IMR-90 (cell line): ENCODE data around the gene PSME2. TPM values are rescaled to one million over a fixed set of nuclear protein-coding genes. Genes with fewer than 3 reads are reported as not detected.

Experiments used
- ATAC-seq: fragments of 200-7000 bp; cut with Tn5 transposase; 2 replicates; pipeline ENCODE4 v1.9.1; 2020; ENCODE audit warnings: low read depth, mild to moderate bottlenecking, moderate library complexity
- BruUV-seq: library from RNA; stranded (reverse); fragments of 400-500 nt; replicated peaks from 2 replicates; lab custom pipeline; 2021; lab: Mats Ljungman, UMichigan
- CTCF ChIA-PET: fragments of 300-600 bp; formaldehyde crosslinking; extraction: SDS; loops from one replicate; lab custom pipeline; 2021; ENCODE audit warnings: antibody characterized with exemption; lab: Yijun Ruan, JAX
- POLR2A ChIA-PET: fragments of 300-600 bp; sonication (Branson Sonifier 250); formaldehyde crosslinking; loops from one replicate; lab custom pipeline; 2022; ENCODE audit warnings: antibody characterized with exemption; ENCODE audit not compliant: unreplicated experiment; lab: Charles Lee
- DNase-seq: peaks from one replicate; pipeline ENCODE4 v3.0.0; 2013
- H2AFZ ChIP-seq: replicated peaks from 2 replicates; pipeline ENCODE3; 2013; ENCODE audit warnings: low read length, mild to moderate bottlenecking; ENCODE audit not compliant: poor library complexity
- H2AK5ac ChIP-seq: 2 replicates; pipeline ENCODE4 v1.6.1; 2013; ENCODE audit warnings: low read depth, low read length, inconsistent platforms
- H2AK9ac ChIP-seq: replicated peaks from 2 replicates; pipeline ENCODE3; 2013; ENCODE audit warnings: mild to moderate bottlenecking, low read depth, low read length, moderate library complexity; ENCODE audit not compliant: poor library complexity
- H2BK120ac ChIP-seq: 2 replicates; pipeline ENCODE4 v1.6.1; 2013; ENCODE audit warnings: low read depth, low read length, inconsistent platforms
- H2BK15ac ChIP-seq: 3 replicates; pipeline ENCODE4 v1.6.1; 2013; ENCODE audit warnings: low read depth, low read length, inconsistent platforms
- H2BK20ac ChIP-seq: 2 replicates; pipeline ENCODE4 v1.6.1; 2013; ENCODE audit warnings: low read depth, mild to moderate bottlenecking, inconsistent platforms, low read length, moderate library complexity
- H2BK5ac ChIP-seq: 2 replicates; pipeline ENCODE4 v1.6.1; 2013; ENCODE audit warnings: mild to moderate bottlenecking, low read depth, low read length, inconsistent platforms; ENCODE audit not compliant: poor library complexity, severe bottlenecking
- H3K14ac ChIP-seq: replicated peaks from 2 replicates; pipeline ENCODE4 v1.6.1; 2013; ENCODE audit warnings: low read depth, low read length, inconsistent platforms
- H3K18ac ChIP-seq: 2 replicates; pipeline ENCODE4 v1.6.1; 2013; ENCODE audit warnings: low read depth, low read length, control low read depth
- H3K23ac ChIP-seq: 2 replicates; pipeline ENCODE4 v1.6.1; 2013; ENCODE audit warnings: low read depth, low read length, inconsistent platforms
- H3K27ac ChIP-seq: 2 replicates; pipeline ENCODE4 v1.5.1; 2013; ENCODE audit warnings: mild to moderate bottlenecking, control low read depth, low read length; ENCODE audit not compliant: insufficient read depth
- H3K27me3 ChIP-seq: 2 replicates; pipeline ENCODE4 v1.6.1; 2013; ENCODE audit warnings: low read length; ENCODE audit not compliant: control insufficient read depth, insufficient read depth
- H3K36me3 ChIP-seq: 2 replicates; pipeline ENCODE4 v1.6.1; 2013; ENCODE audit warnings: low read length, mixed read lengths; ENCODE audit not compliant: control insufficient read depth, insufficient read depth
- H3K4ac ChIP-seq: 2 replicates; pipeline ENCODE4 v1.6.1; 2013; ENCODE audit warnings: low read depth, low read length, inconsistent platforms
- H3K4me1 ChIP-seq: 2 replicates; pipeline ENCODE4 v1.6.1; 2013; ENCODE audit warnings: low read length, mixed read lengths; ENCODE audit not compliant: control insufficient read depth, insufficient read depth
- H3K4me2 ChIP-seq: 2 replicates; pipeline ENCODE4 v1.6.1; 2013; ENCODE audit warnings: low read depth, mild to moderate bottlenecking, control low read depth, low read length, moderate library complexity
- H3K4me3 ChIP-seq: 2 replicates; pipeline ENCODE4 v1.5.1; 2013; ENCODE audit warnings: low read depth, mild to moderate bottlenecking, control low read depth, low read length, moderate library complexity; ENCODE audit not compliant: insufficient read depth
- H3K56ac ChIP-seq: 2 replicates; pipeline ENCODE4 v1.6.1; 2013; ENCODE audit warnings: low read length, inconsistent platforms; ENCODE audit not compliant: insufficient read depth; ENCODE audit errors: extremely low read depth
- H3K79me1 ChIP-seq, 2 experiments: 2 replicates each; pipeline ENCODE4 v1.6.1; 2013; ENCODE audit warnings: low read length in 2 of 2, inconsistent platforms in 1 of 2, low read depth in 1 of 2
- H3K9ac ChIP-seq: 2 replicates; pipeline ENCODE4 v1.6.1; 2013; ENCODE audit warnings: low read depth, low read length, control low read depth
- H3K9me1 ChIP-seq: 2 replicates; pipeline ENCODE4 v1.6.1; 2013; ENCODE audit warnings: low read length, inconsistent platforms; ENCODE audit not compliant: insufficient read depth
- H3K9me3 ChIP-seq: 2 replicates; pipeline ENCODE4 v1.6.1; 2013; ENCODE audit warnings: low read length; ENCODE audit not compliant: control insufficient read depth, insufficient read depth
- H4K20me1 ChIP-seq: 2 replicates; pipeline ENCODE4 v1.6.1; 2013; ENCODE audit warnings: low read length, inconsistent platforms; ENCODE audit not compliant: insufficient read depth
- H4K5ac ChIP-seq: 2 replicates; pipeline ENCODE4 v1.6.1; 2013; ENCODE audit warnings: mild to moderate bottlenecking, low read depth, low read length, control low read depth
- H4K8ac ChIP-seq, 2 experiments: 2 replicates each; pipeline ENCODE4 v1.6.1; 2013; ENCODE audit warnings: low read depth in 2 of 2, low read length in 2 of 2, control low read depth in 1 of 2, inconsistent platforms in 1 of 2
- H4K91ac ChIP-seq: 2 replicates; pipeline ENCODE4 v1.6.1; 2013; ENCODE audit warnings: low read depth, low read length, inconsistent platforms; ENCODE audit not compliant: insufficient read depth
- BHLHE40 ChIP-seq: fragments of 150-350 bp; IDR thresholded peaks from 2 replicates; pipeline ENCODE4 v1.6.1; 2016; ENCODE audit warnings: mild to moderate bottlenecking, low read depth, low read length
- CEBPB ChIP-seq: IDR thresholded peaks from 2 replicates; pipeline ENCODE4 v1.6.1; 2012; ENCODE audit warnings: low read depth, low read length, improper control_type of control experiment
- NFE2L2 ChIP-seq: fragments of 150-350 bp; IDR thresholded peaks from 2 replicates; pipeline ENCODE4 v1.6.1; 2016; ENCODE audit warnings: low read depth, mild to moderate bottlenecking, low read length
- POLR2A ChIP-seq: IDR thresholded peaks from 2 replicates; pipeline ENCODE4 v1.6.1; 2012; ENCODE audit warnings: mild to moderate bottlenecking, low read depth, low read length
- RAD21 ChIP-seq: IDR thresholded peaks from 2 replicates; pipeline ENCODE4 v1.6.1; 2012; ENCODE audit warnings: low read length, improper control_type of control experiment
- SMC3 ChIP-seq: fragments of 150-350 bp; IDR thresholded peaks from 2 replicates; pipeline ENCODE4 v1.6.1; 2016; ENCODE audit warnings: low read depth, mild to moderate bottlenecking, antibody characterized with exemption, low read length, moderate library complexity
- WGBS, 2 experiments: methylation state at CpG; one replicate each; pipeline versions ENCODE4 v1.1.5 to v1.1.7; 2013; ENCODE audit warnings: missing lambda C conversion rate in 2 of 2; ENCODE audit not compliant: insufficient read length in 1 of 2; ENCODE audit errors: extremely low coverage in 2 of 2; 5-methylcytosine and 5-hydroxymethylcytosine counted together
- dilution Hi-C: fragments of 300-500 bp; cut with HindIII; formaldehyde crosslinking; loops from one replicate; pipeline ENCODE4 v1.14.3; 2018; ENCODE audit warnings: low sequenced_read_pairs; ENCODE audit not compliant: unreplicated experiment
- in situ Hi-C: fragments of 300-500 bp; cut with MboI; formaldehyde crosslinking; loops from 3 replicates; pipeline ENCODE4 v1.14.3; 2019; ENCODE audit warnings: low sequenced_read_pairs, inconsistent platforms, mixed read lengths
- intact Hi-C: fragments of 100-400 bp; cut with micrococcal nuclease; formaldehyde crosslinking; loops from 2 replicates; pipeline ENCODE4 v1.10.0; 2022
- polyA plus RNA-seq, 3 experiments: library from polyadenylated mRNA; depleted of rRNA; stranded (reverse); fragments of >200 nt; gene quantifications; 2 replicates each; pipeline ENCODE4 v1.2.3, GENCODE V29; 2012; ENCODE audit warnings: low replicate concordance in 1 of 3
- total RNA-seq: library from RNA; depleted of rRNA; stranded (reverse); fragments of >200 nt; gene quantifications from 2 replicates; pipeline ENCODE4 v1.2.3, GENCODE V29; 2012
- TF ChIP-seq, protein P1 (sequence below): conservative IDR thresholded peaks from 2 replicates; pipeline ENCODE4 v1.5.1; 2012; ENCODE audit warnings: mild to moderate bottlenecking, low read depth, low read length, improper control_type of control experiment

The PSME2 gene
- total and polyA plus RNA-seq, 2 of the 4 experiments (the other 2 are of a cell fraction): 104 to 141 TPM

DNA sequence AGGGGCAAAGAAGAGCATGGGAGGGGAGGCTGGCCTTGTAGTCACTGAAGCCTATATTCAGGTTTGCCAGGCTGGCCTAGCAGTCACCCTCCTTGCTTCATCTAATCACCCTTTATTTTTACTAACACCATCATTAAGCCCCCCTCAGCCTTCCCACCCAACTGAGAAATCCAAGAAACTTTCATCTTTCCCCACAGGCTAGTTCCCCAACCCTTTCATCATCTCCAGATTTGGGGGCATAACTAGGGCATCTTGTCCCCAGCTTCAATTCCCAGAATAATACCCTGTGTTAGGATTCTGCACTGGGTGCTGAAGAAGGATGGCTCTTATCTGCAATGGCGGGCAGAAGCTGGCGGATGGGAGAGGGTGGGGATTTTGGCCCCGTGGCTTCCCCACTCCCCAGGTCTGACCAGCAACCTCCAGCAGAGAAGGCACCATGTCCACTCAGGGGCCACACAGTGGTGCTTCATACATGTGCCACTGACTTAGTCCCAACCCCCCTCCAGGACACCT, 45.4 kb downstream of the PSME2 start:
- Histone ChIP-seq H3K4ac (no peak overlapping the region), H2BK15ac (no peak overlapping the region), H3K14ac (no peak overlapping the region), H4K91ac (no peak overlapping the region), H3K79me1 (peaks cover 8 to 25% of the 10 kb centered on the region in 2 experiments), H3K27me3 (no peaks in the 10 kb centered on the region), H3K4me2 (no peak overlapping the region), H3K18ac (no peak overlapping the region), H3K9me3 (no peaks in the 10 kb centered on the region; the same call in 1 of the 2 replicates), H2AK9ac (peak overlapping the region; percentile 5), H3K4me1 (no peaks in the 10 kb centered on the region; the same call in 1 of the 2 replicates), H3K9ac (no peak overlapping the region), H3K36me3 (peaks cover 45% of the 10 kb centered on the region), H4K5ac (no peak overlapping the region), H3K9me1 (peaks cover 17% of the 10 kb centered on the region), H4K20me1 (peaks cover 16% of the 10 kb centered on the region; the same call in 1 of the 2 replicates), H2BK120ac (no peak overlapping the region), H2BK5ac (no peak overlapping the region), H2BK20ac (no peak overlapping the region), H3K56ac (no peak overlapping the region), H3K23ac (no peak overlapping the region; the same call in 1 of the 2 replicates), H2AFZ (no peak overlapping the region), H3K4me3 (no peak overlapping the region), H2AK5ac (no peak overlapping the region), H3K27ac (no peak overlapping the region), H4K8ac (no peak overlapping the region)
- DNase-seq (no peak), ATAC-seq (no peak)
- dilution Hi-C loops: no loop called here
- no CpG with 5 or more reads among the region's 3 CpGs for WGBS, 2 experiments
- in situ Hi-C loops: no loop called here
- BruUV-seq: no TSS peak
- CTCF ChIA-PET: no interaction called here
- no peak for TF ChIP-seq SMC3
- TF ChIP-seq BHLHE40: no peak
- no peak for TF ChIP-seq NFE2L2
- TF ChIP-seq, protein P1, sequence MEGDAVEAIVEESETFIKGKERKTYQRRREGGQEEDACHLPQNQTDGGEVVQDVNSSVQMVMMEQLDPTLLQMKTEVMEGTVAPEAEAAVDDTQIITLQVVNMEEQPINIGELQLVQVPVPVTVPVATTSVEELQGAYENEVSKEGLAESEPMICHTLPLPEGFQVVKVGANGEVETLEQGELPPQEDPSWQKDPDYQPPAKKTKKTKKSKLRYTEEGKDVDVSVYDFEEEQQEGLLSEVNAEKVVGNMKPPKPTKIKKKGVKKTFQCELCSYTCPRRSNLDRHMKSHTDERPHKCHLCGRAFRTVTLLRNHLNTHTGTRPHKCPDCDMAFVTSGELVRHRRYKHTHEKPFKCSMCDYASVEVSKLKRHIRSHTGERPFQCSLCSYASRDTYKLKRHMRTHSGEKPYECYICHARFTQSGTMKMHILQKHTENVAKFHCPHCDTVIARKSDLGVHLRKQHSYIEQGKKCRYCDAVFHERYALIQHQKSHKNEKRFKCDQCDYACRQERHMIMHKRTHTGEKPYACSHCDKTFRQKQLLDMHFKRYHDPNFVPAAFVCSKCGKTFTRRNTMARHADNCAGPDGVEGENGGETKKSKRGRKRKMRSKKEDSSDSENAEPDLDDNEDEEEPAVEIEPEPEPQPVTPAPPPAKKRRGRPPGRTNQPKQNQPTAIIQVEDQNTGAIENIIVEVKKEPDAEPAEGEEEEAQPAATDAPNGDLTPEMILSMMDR: no peak
- TF ChIP-seq RAD21: no peak
- TF ChIP-seq CEBPB: no peak
- TF ChIP-seq POLR2A: no peak
- intact Hi-C loops: no loop called here
- POLR2A ChIA-PET: no interaction called here
